Raji (cell line): ENCODE measurements around the gene ELOVL5.
A peak's percentile ranks its signal among the peaks of the same experiment; 100 is the strongest.

ENCODE experiments used
- POLR2A ChIP-seq: IDR thresholded peaks from 2 replicates; pipeline ENCODE4 v1.6.1; 2011; ENCODE audit warnings: low read depth, low read length, control low read depth; ENCODE audit not compliant: insufficient read depth

The ELOVL5 gene

DNA sequence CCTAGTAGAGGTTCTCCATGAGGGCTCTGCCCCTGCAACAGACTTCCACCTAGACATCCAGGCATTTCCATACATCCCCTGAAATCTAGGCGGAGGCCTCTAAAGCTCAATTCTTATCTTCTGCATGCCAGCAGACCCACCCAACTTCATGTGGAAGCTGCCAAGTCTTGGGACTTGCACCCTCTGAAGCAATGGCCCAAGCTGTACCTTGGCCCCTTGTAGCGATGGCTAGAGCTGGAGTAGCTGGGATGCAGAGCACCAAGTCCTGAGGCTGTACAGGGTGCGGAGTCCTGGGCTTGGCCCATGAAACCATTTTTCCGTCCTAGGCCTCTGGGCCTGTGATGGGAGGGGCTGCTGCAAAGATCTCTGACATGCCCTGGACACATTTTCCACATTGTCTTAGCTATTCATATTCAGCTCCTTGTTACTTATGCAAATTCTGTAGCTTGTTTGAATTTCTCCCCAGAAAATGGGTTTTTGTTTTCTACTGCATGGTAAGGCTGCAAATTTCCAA, 17.4 kb upstream of the ELOVL5 start:
- TF ChIP-seq POLR2A: no peak

- no peak for TF ChIP-seq POLR2A
Measured at GRCh38 chr6:53363341-53364079, 14.8 kb upstream of the ELOVL5 start.

DNA sequence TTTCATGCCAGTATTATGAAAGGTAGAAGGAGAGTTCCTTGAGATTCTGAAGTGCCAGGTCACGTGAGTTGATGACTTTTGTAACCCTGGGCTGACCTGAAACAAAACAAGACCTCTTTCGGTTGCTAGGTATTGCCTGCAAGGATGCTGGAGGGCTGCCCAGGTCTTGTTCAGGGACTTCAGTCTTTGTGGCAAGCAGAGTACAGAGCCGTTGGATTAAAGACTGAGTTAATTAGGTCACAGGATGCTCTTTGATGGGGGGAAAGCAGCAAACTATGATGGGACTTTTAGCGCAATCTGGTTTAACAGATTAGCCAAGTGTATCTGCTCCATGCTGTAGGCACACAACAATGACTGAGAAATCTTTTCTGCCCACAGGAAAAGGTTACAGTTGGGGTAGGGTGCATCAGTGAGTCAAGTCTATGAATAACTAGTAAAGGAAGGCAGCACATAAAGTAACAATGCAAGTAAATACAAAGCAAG, 12.8 kb upstream of the ELOVL5 start:
- no peak for TF ChIP-seq POLR2A

DNA sequence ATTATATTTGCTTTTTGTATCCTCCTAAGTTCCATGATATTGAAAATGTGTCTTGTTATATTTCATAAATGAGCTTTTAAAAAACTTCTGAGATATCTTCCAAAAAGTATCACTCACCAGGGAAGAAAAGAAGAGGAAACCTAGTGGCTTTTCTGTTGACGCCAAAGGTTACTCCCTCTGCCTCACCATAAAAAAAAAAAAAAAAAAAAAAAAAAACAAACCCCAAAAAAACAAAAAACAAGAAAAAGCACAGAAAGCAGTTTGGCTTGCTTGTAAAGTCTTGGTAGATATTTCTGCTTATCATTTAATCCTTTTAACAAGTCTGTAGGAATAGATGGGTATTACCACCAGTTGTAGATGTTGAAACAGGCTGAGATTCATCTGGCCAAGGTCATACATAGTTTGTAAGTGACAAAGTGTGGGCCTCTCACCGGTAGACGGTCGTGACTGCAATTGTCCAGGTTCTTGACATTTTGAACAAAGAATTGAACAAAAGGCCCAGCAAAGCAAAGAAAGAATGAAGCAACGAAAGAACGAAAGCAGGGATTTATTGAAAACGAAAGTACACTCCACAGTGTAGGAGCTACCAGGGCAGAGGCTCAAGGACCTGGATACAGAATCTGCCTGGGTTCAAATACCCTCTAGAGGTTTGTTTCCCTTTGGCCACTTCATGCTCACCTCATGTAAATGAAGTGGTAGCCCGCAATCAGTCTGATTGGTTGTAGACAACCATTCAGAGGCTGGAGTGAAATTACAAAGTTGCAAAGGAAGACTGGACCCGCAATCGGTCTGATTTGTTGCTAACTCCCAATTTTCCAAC, 11.6 kb upstream of the ELOVL5 start:
- TF ChIP-seq POLR2A: peak; percentile 24; the same call in 1 of the 2 replicates

DNA sequence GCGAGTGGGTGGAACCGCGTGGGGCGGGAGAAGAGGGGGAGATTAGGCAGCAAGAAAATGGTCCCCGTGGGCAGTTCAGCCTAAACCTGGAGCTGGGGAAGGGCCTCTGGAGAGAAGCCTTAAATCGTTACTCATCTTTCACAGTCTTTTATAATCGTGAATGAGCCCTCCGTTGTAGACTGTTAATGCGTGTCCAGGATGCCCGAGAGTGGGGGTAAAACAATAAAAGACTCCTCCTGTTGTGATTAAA, 11.0 kb upstream of the ELOVL5 start:
- TF ChIP-seq POLR2A: no peak

DNA sequence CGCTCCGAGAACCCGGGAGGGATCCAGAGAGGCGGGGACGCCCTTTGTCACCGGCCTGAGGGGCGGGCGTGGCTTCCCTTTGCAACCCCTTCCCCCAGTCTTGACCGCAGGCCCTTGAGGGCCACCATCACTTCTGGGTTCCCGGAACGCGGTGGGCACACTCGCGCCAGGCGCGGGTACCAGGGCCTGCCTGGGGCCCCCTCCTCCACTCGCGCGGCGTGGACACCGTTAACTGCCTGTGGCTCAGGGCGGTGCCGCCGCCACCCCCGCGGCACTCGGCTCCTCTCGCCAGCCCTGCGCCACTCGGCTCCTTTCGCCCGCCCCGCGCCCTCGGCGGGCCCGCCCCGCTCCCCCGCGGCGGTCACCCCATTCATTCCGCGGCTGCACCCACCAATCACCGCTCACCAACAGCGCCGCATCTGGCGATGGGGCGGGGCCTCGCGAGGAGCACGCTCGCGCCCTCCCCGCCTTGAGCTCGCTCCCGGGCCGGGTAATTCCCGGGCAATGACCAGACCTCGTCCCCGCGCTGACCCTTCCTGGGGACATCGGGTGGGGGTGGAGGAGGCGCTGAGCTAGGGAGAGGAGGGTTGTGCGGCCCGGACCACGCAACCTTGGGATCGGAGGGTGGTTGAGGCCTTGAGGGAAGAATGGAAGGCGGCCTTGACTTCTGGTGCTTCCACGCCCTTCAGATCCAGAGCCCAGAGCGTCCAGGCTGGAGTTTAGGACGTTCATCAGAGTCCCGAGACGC, 10.5 kb upstream of the ELOVL5 start:
- TF ChIP-seq POLR2A: peak; percentile 81

DNA sequence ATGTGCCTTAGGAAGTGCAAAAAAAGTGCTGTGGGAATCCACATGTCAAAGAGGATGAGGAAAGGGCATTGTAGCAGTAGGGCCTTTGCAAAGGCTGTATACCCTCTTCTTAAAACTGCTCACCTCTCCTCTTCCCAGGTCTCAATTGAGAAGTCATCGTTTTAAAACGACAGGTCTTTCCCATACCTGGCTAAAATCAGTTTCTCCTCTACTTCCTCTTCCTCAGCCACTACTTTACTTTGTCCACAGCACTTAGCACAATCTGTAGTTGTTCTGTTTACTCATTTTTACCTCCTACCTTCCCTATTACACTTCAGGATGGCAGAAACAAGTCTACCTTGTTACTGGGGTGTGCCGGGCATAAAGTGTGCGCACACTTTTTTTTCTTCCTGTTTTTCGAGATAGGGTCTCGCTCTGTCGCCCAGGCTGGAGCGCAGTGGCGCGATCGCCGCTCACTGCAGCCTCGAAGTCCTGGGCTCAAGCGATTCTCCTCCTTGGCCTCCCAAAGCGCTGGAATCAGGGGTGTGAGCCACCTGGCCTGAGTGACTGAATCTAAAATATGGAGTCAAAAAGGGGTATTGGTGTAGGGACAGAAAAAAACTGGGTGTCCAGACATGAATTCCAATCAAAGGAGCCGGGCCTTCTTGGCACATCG, 9.8 kb upstream of the ELOVL5 start:
- no peak; the same call in 1 of the 2 replicates for TF ChIP-seq POLR2A

DNA sequence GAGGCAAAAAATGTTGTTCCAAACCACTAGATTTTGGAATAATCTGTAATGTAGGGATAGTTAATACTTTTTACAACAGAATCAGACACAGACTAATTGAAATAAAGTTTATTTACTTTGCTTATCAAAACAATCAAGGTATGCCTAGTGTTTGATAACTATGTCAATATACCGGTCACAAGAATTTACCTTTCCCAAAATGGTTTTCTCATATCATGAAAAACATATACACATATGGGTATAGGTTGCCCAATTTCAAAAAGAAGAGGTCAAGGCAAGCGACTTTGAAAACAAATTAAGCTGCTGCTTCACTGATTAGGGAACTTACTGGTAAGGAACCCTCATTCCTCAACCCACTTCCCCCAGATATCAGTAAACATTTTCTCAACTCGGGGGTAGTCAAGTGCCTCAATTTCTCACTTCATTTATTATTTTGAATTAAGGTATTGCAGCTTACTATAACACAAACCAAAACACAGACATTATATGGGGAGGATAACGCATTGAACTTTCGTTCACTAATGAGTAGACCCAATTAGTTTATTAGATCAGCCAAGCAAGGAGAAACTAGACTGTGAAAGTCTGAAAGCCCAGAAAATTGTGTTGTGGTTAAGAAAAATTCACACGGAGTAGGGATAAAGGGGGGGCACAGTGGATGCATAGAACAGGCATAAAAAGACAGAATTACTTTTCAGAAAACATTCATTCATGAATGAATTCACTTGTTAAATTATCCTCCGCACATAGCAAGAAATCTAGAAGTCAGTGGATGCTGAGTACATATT, 9.0 kb upstream of the ELOVL5 start:
- TF ChIP-seq POLR2A: no peak

DNA sequence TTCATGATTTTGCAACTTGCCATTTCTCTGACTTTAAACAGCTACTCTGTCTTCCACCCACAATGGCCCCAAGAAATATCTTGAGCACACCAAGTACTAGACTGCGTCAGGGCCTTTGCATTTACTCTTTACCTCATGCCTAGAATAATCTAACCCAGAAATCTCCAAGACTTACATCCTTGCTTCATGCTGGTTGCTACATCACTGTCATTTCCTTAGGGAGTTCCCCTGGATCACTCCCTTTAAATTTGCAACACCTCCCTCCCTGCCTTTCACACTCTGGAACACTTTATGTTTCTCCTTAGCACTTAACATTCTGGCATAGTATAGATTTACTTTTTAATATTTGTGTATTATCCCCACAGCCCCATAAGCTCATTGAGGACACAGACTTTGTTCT, 4.9 kb upstream of the ELOVL5 start:
- no peak for TF ChIP-seq POLR2A

DNA sequence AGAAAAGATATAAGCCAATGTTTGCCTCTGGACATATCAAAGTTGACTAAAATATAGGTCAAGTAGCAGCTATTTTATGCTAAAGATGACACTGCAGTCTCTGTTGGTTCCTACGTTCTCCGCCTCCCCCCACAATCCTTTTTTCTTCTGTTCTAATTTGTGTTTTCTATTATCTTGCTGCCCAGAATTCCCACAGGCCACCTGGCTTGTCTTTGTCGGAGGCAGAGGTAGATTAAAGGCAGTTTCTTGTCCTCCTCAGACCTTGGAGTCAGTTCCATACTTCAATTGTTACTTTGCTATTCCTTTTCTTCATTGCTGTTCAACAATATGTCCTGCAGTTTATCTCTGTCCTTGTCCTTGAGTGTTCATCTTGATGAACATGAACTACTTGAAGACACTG, 3.6 kb upstream of the ELOVL5 start:
- TF ChIP-seq POLR2A: no peak

- no peak for TF ChIP-seq POLR2A
Measured at GRCh38 chr6:53349209-53349693, 501 bp upstream of the ELOVL5 start.

GRCh38 chr6:53347921-53348370, 804 bp downstream of the ELOVL5 start:
- peak; percentile 5; the same call in 1 of the 2 replicates for TF ChIP-seq POLR2A

- peak; percentile 49 for TF ChIP-seq POLR2A
Measured at GRCh38 chr6:53347250-53347920, 1.4 kb downstream of the ELOVL5 start.
